ENCODE results near the gene SYPL1. TPM values are rescaled to one million over a fixed set of nuclear protein-coding genes. Genes with fewer than 3 reads are reported as not detected.

SYPL1 gene
- total RNA-seq, 1 donor from 2014 or later: 39.4 TPM

DNA sequence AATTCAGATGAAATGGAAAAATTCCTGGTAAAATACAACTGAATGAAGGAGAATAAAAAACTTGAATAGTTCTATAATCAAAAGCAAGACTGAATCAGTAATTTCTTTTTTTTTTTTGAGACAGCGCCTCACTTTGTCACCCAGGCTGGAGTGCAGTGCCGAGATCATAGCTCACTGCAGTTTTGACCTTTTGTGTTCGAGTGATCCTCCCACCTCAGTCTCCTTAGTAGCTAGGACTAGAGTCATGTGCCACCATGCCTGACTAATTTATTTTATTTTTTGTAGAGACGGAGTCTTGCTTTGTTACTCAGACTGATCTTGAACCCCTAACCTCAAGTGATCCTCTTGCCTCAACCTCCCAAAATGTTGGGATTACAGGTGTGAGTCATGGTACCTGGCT is 26.1 kb downstream of the SYPL1 start:
- H3K4me3 Mint-ChIP-seq: no peak overlapping the region
- H3K27me3 Mint-ChIP-seq (ENCODE audit: low read depth): no peaks in the 10 kb centered on the region
- peaks cover 9% of the 10 kb centered on the region for H3K36me3 Mint-ChIP-seq (ENCODE audit: low read depth)
- no peak overlapping the region for H3K27ac Mint-ChIP-seq (ENCODE audit: unreplicated experiment)
- TF ChIP-seq, protein P1, sequence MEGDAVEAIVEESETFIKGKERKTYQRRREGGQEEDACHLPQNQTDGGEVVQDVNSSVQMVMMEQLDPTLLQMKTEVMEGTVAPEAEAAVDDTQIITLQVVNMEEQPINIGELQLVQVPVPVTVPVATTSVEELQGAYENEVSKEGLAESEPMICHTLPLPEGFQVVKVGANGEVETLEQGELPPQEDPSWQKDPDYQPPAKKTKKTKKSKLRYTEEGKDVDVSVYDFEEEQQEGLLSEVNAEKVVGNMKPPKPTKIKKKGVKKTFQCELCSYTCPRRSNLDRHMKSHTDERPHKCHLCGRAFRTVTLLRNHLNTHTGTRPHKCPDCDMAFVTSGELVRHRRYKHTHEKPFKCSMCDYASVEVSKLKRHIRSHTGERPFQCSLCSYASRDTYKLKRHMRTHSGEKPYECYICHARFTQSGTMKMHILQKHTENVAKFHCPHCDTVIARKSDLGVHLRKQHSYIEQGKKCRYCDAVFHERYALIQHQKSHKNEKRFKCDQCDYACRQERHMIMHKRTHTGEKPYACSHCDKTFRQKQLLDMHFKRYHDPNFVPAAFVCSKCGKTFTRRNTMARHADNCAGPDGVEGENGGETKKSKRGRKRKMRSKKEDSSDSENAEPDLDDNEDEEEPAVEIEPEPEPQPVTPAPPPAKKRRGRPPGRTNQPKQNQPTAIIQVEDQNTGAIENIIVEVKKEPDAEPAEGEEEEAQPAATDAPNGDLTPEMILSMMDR (conservative IDR thresholded peaks at IDR 0.05): no peak
- no peaks in the 10 kb centered on the region for H3K9me3 Mint-ChIP-seq
- H3K4me1 Mint-ChIP-seq: peaks cover 7% of the 10 kb centered on the region
- DNase-seq (ENCODE audit: low read depth, low spot score): no peak

DNA sequence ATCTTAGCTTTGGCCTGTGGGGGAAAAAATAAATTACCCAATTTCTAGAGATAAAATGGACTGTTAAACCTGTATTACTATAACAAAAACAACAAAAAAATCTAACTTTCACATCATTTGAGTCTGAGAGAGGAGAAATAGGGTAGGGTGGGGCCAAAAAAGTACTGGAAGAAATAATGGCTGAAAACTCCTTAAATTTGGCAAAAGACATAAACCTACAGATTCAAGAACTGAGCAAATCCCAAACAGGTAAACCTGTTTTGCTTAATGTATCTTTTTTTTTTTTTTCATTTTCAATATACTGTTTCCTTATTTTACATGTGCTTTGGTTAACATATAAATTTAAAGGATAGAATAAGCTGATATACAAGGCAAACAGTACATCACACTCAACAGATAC is 27.1 kb downstream of the SYPL1 start:
- no peak overlapping the region for H3K27ac Mint-ChIP-seq (ENCODE audit: unreplicated experiment)
- H3K9me3 Mint-ChIP-seq: no peaks in the 10 kb centered on the region
- no peak overlapping the region for H3K4me3 Mint-ChIP-seq
- TF ChIP-seq, protein P1 (conservative IDR thresholded peaks at IDR 0.05): no peak
- DNase-seq (ENCODE audit: low read depth, low spot score): no peak
- H3K4me1 Mint-ChIP-seq: peaks cover 7% of the 10 kb centered on the region
- peaks cover 9% of the 10 kb centered on the region for H3K36me3 Mint-ChIP-seq (ENCODE audit: low read depth)
- no peaks in the 10 kb centered on the region for H3K27me3 Mint-ChIP-seq (ENCODE audit: low read depth)

DNA sequence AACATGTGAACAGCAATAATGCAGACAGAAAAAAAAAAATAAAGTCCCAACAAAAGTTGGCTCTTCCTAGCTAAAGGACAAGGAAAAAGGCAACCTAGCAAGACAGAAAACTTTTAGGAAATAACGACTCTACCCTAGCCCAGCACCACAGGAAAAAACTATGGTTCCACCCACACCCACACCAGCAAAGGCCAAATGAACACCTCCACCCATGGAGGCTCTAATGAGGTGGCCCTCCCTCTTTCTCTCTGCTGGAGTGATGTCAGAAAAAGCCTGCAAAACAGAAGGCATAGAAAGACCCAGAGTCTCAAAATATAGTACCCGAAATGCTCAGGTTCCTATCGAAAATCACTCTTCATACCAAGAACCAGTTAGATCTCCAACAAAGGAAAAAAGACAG is 28.4 kb downstream of the SYPL1 start:
- no peak for DNase-seq (ENCODE audit: low read depth, low spot score)
- Mint-ChIP-seq H3K4me3 (no peak overlapping the region), H3K9me3 (no peaks in the 10 kb centered on the region), H3K4me1 (peaks cover 7% of the 10 kb centered on the region), H3K36me3 (ENCODE audit: low read depth) (peaks cover 3% of the 10 kb centered on the region), H3K27ac (ENCODE audit: unreplicated experiment) (no peak overlapping the region), H3K27me3 (ENCODE audit: low read depth) (no peaks in the 10 kb centered on the region)
- TF ChIP-seq, protein P1 (conservative IDR thresholded peaks at IDR 0.05): no peak

DNA sequence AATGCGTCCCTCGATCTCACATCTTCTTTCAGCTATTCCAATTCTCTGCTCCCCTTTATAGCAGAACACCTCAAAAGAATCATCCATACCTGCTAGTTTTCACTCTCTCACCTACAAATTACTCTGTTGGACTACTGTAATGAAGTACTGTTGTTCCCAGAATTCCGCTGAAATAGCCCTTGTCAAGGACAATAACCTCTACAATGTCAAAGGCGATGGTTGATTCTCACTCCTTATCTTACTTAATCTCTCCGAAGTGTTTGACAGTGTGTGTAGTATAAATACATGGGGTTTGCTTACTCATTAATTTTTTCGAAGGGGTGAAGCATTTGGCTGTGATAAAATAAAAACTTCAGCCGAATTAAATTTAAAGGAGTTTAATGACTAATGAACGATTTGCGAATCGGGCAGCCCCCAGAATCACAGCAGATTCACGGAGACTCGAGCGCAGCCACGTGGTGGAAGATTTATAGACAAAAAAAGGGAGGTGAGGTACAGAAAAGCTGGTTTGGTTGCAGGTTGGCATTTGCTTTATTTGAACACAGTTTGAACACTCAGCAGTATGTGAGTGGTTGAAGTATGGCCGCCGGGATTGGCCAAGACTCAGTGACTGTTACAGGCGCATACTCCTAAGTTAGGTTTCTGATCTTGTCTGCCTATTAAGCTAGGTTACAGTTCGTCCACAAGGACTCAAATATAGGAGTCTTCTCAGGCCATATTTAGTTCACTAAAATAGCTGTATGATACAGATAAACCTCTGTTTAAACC is 29.8 kb downstream of the SYPL1 start:
- Mint-ChIP-seq H3K27ac (ENCODE audit: unreplicated experiment) (no peak overlapping the region), H3K36me3 (ENCODE audit: low read depth) (peaks cover 3% of the 10 kb centered on the region), H3K4me3 (no peak overlapping the region), H3K4me1 (peaks cover 7% of the 10 kb centered on the region), H3K9me3 (no peaks in the 10 kb centered on the region), H3K27me3 (ENCODE audit: low read depth) (no peaks in the 10 kb centered on the region)
- no peak for DNase-seq (ENCODE audit: low read depth, low spot score)
- TF ChIP-seq, protein P1 (conservative IDR thresholded peaks at IDR 0.05): no peak

DNA sequence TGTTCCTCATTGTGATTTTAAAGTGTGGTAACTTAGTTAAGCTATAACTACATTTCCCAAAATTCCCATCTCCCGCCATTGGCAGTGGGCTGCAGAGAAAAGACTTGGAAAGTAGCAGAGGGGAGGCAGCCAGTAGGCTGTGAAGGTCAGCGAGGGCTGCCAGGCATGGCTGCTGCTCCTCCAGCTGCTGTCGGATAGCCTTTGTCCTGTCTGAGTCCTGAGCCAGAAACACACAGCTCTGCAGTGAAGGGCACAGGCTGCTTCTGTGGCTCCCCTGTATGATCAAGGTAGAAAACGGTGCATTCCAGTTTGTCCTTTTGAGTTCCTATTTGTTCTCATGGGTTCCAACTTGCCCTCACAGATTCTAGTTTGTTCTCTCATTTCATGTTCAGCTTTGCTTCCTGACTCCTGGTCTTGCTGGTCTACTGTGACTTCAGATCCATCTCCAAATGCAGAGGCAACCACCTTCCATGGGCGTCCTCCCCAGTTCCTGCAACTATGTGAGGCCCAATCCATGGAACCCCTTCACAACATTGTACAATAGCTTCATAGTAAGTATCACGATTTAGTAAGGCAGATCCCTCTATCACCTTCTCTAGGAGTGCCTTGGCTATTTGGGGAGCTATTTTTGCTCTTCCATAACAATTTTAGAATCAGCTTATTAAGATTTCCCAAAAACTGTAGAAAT is 31.7 kb downstream of the SYPL1 start:
- TF ChIP-seq, protein P1 (conservative IDR thresholded peaks at IDR 0.05): no peak
- Mint-ChIP-seq H3K27ac (ENCODE audit: unreplicated experiment) (no peak overlapping the region), H3K4me1 (peaks cover 7% of the 10 kb centered on the region), H3K36me3 (ENCODE audit: low read depth) (no peaks in the 10 kb centered on the region), H3K27me3 (ENCODE audit: low read depth) (no peaks in the 10 kb centered on the region), H3K4me3 (no peak overlapping the region), H3K9me3 (no peaks in the 10 kb centered on the region)
- no peak for DNase-seq (ENCODE audit: low read depth, low spot score)
